ENCODE measurements around the gene ALG10B. TPM values are rescaled to one million over a fixed set of nuclear protein-coding genes. Genes with fewer than 3 reads are reported as not detected.
"Not testable (repeated sequence)": the region's sequence is repeated elsewhere in the genome, so short reads cannot be mapped to it uniquely, and the experiment has no call there.

The ALG10B gene
- total and polyA plus RNA-seq, 2 donors (not counting 1 experiment from before 2014, with no cell fraction given): 4.4 to 10.6 TPM

GRCh38 chr12:38321966-38322365, 5.4 kb downstream of the ALG10B start:
- H3K27me3 ChIP-seq (replicated peaks in 1 of 4; ENCODE audit: control extremely low read depth in 1 of 4, control insufficient read depth in 3 of 4, insufficient read depth in 4 of 4, low read length in 3 of 4); CTCF ChIA-PET; H3K9me3 ChIP-seq (ENCODE audit: control extremely low read depth in 1 of 3, control insufficient read depth in 2 of 3, insufficient read depth in 1 of 3, low read length in 2 of 3); H3K9ac ChIP-seq (ENCODE audit: low read length); H3K4me1 ChIP-seq (ENCODE audit: control insufficient read depth in 2 of 2, insufficient read depth in 2 of 2, low read length in 2 of 2); H3K27ac Mint-ChIP-seq; H2AFZ ChIP-seq (ENCODE audit: insufficient read depth, low read depth, low read length, poor library complexity, severe bottlenecking); H3K4me3 Mint-ChIP-seq; H3K27ac ChIP-seq (ENCODE audit: low read length in 2 of 2); H3K79me2 ChIP-seq (ENCODE audit: control insufficient read depth, insufficient read depth, low read length); H3K9me3 Mint-ChIP-seq (ENCODE audit: insufficient read depth); POLR2A ChIA-PET; H3K4me3 ChIP-seq (ENCODE audit: control extremely low read depth in 1 of 5, extremely low read depth in 1 of 5, insufficient read depth in 1 of 5, low read depth in 2 of 5, low read length in 4 of 5); H3K27me3 Mint-ChIP-seq; H3K4me2 ChIP-seq (replicated peaks; ENCODE audit: low read depth, low read length, poor library complexity, severe bottlenecking); DNase-seq; H4K20me1 ChIP-seq (ENCODE audit: control insufficient read depth, insufficient read depth, low read length, poor library complexity, severe bottlenecking); ATAC-seq (ENCODE audit: low read depth); H3K36me3 ChIP-seq (replicated peaks in 1 of 2; ENCODE audit: control extremely low read depth in 1 of 2, control insufficient read depth in 1 of 2, extremely low read depth in 1 of 2, insufficient read depth in 2 of 2, low read length in 1 of 2): not testable (repeated sequence)
- H3K4me1 Mint-ChIP-seq: peaks cover 13% of the 10 kb centered on the region
- WGBS (ENCODE audit: insufficient coverage): no CpG with 5 or more reads among the region's 2 CpGs
- intact Hi-C loops (cut with micrococcal nuclease): loop anchor here (10.0 kb wide), 1 partner anchor 1693 kb away; no protein-coding TSS in a partner anchor

- POLR2A ChIA-PET: no interaction called here
Measured at GRCh38 chr12:38324912-38325311, 8.3 kb downstream of the ALG10B start.

More at GRCh38 chr12:38324912-38325311, 8.3 kb downstream of the ALG10B start:
- no peaks in the 10 kb centered on the region for H3K27me3 ChIP-seq (replicated peaks in 1 of 4; ENCODE audit: control extremely low read depth in 1 of 4, control insufficient read depth in 3 of 4, insufficient read depth in 4 of 4, low read length in 3 of 4)
- CTCF ChIA-PET: no interaction called here
- ATAC-seq (ENCODE audit: low read depth): no peak
- no CpG with 5 or more reads among the region's 2 CpGs for WGBS (ENCODE audit: insufficient coverage)
- no peaks in the 10 kb centered on the region for H3K4me1 ChIP-seq (ENCODE audit: control insufficient read depth in 2 of 2, insufficient read depth in 2 of 2, low read length in 2 of 2)
- DNase-seq: no peak
- no peak overlapping the region for H3K4me3 ChIP-seq (ENCODE audit: control extremely low read depth in 1 of 5, extremely low read depth in 1 of 5, insufficient read depth in 1 of 5, low read depth in 2 of 5, low read length in 4 of 5)
- H3K36me3 ChIP-seq (replicated peaks in 1 of 2; ENCODE audit: control extremely low read depth in 1 of 2, control insufficient read depth in 1 of 2, extremely low read depth in 1 of 2, insufficient read depth in 2 of 2, low read length in 1 of 2): peaks cover 0 to 3% of the 10 kb centered on the region in 2 experiments
- Mint-ChIP-seq H3K27me3 (no peaks in the 10 kb centered on the region), H3K27ac (no peak overlapping the region), H3K4me3 (no peak overlapping the region), H3K9me3 (ENCODE audit: insufficient read depth) (no peaks in the 10 kb centered on the region), H3K4me1 (peaks cover 2% of the 10 kb centered on the region)
- H3K79me2 ChIP-seq (ENCODE audit: control insufficient read depth, insufficient read depth, low read length): no peaks in the 10 kb centered on the region
- no peak overlapping the region for H3K9ac ChIP-seq (ENCODE audit: low read length)
- H4K20me1 ChIP-seq (ENCODE audit: control insufficient read depth, insufficient read depth, low read length, poor library complexity, severe bottlenecking): no peaks in the 10 kb centered on the region
- H3K4me2 ChIP-seq (replicated peaks; ENCODE audit: low read depth, low read length, poor library complexity, severe bottlenecking): no peak overlapping the region
- TF ChIP-seq EZH2 (IDR thresholded peaks at IDR 0.05; ENCODE audit: borderline replicate concordance, insufficient read depth, low read depth, low read length, poor library complexity, severe bottlenecking) (no peak), CTCF (IDR thresholded peaks at IDR 0.05) (no peak)
- H3K27ac ChIP-seq (ENCODE audit: low read length in 2 of 2): no peak overlapping the region
- H2AFZ ChIP-seq (ENCODE audit: insufficient read depth, low read depth, low read length, poor library complexity, severe bottlenecking): no peak overlapping the region
- H3K9me3 ChIP-seq (ENCODE audit: control extremely low read depth in 1 of 3, control insufficient read depth in 2 of 3, insufficient read depth in 1 of 3, low read length in 2 of 3): no peaks in the 10 kb centered on the region
- intact Hi-C loops (cut with micrococcal nuclease): loop anchor here (10.0 kb wide), 1 partner anchor 1690 kb away; no protein-coding TSS in a partner anchor

Measured in B cell (primary cell).